ENCODE results near the gene HVCN1. TPM values are rescaled to one million over a fixed set of nuclear protein-coding genes. Genes with fewer than 3 reads are reported as not detected.

Gene HVCN1
- total RNA-seq, 1 donor: 2.9 TPM

- no peaks in the 10 kb centered on the region for H3K79me2 ChIP-seq (ENCODE audit: insufficient read depth, low read length)
- no peak for TF ChIP-seq CTCF (IDR thresholded peaks at IDR 0.05; ENCODE audit: extremely low read depth, low read depth, low read length)
- no peaks in the 10 kb centered on the region for H3K4me1 ChIP-seq (ENCODE audit: insufficient read depth, low read length)
- H3K4me3 ChIP-seq (ENCODE audit: insufficient read depth, low read length): no peak overlapping the region
- no peak overlapping the region for H3K4me2 ChIP-seq (ENCODE audit: insufficient read depth, low read length)
- H3K36me3 ChIP-seq (ENCODE audit: insufficient read depth, low read length): no peaks in the 10 kb centered on the region
- no peak overlapping the region for H2AFZ ChIP-seq (ENCODE audit: low read length)
- peak; percentile 41 for DNase-seq (ENCODE audit: insufficient read length, low spot score, missing footprints)
- no peak overlapping the region for H3K27ac ChIP-seq (ENCODE audit: low read depth, low read length)
- H3K27me3 ChIP-seq (ENCODE audit: insufficient read depth, low read length): no peaks in the 10 kb centered on the region
- H3K9me3 ChIP-seq (ENCODE audit: low read depth, low read length): no peaks in the 10 kb centered on the region
- no peaks in the 10 kb centered on the region for H4K20me1 ChIP-seq (ENCODE audit: insufficient read depth, low read length)
These were observed 13.2 kb upstream of the HVCN1 start for GRCh38 chr12:110702081-110702480.

GRCh38 chr12:110699591-110700445 is 10.9 kb upstream of the HVCN1 start:
- H3K4me1 ChIP-seq (ENCODE audit: insufficient read depth, low read length): no peaks in the 10 kb centered on the region
- H3K9me3 ChIP-seq (ENCODE audit: low read depth, low read length): no peaks in the 10 kb centered on the region
- H4K20me1 ChIP-seq (ENCODE audit: insufficient read depth, low read length): no peaks in the 10 kb centered on the region

GRCh38 chr12:110698171-110698902 is 9.4 kb upstream of the HVCN1 start:
- no peak overlapping the region for H3K27ac ChIP-seq (ENCODE audit: low read depth, low read length)
- peak; percentile 89 for DNase-seq (ENCODE audit: insufficient read length, low spot score, missing footprints)
- peak; percentile 61 for TF ChIP-seq CTCF (IDR thresholded peaks at IDR 0.05; ENCODE audit: extremely low read depth, low read depth, low read length)
- H2AFZ ChIP-seq (ENCODE audit: low read length): peak overlapping the region; percentile 43
- no peaks in the 10 kb centered on the region for H3K36me3 ChIP-seq (ENCODE audit: insufficient read depth, low read length)
- H3K4me3 ChIP-seq (ENCODE audit: insufficient read depth, low read length): peak overlapping the region; percentile 22
- H3K27me3 ChIP-seq (ENCODE audit: insufficient read depth, low read length): no peaks in the 10 kb centered on the region
- no peaks in the 10 kb centered on the region for H4K20me1 ChIP-seq (ENCODE audit: insufficient read depth, low read length)
- H3K4me2 ChIP-seq (ENCODE audit: insufficient read depth, low read length): peak overlapping the region; percentile 37
- H3K9me3 ChIP-seq (ENCODE audit: low read depth, low read length): no peaks in the 10 kb centered on the region
- H3K4me1 ChIP-seq (ENCODE audit: insufficient read depth, low read length): no peaks in the 10 kb centered on the region
- H3K79me2 ChIP-seq (ENCODE audit: insufficient read depth, low read length): no peaks in the 10 kb centered on the region

More at GRCh38 chr12:110699591-110700445, 10.9 kb upstream of the HVCN1 start:
- Histone ChIP-seq H3K79me2 (ENCODE audit: insufficient read depth, low read length) (no peaks in the 10 kb centered on the region), H2AFZ (ENCODE audit: low read length) (no peak overlapping the region), H3K36me3 (ENCODE audit: insufficient read depth, low read length) (no peaks in the 10 kb centered on the region), H3K4me3 (ENCODE audit: insufficient read depth, low read length) (no peak overlapping the region), H3K4me2 (ENCODE audit: insufficient read depth, low read length) (no peak overlapping the region), H3K27me3 (ENCODE audit: insufficient read depth, low read length) (no peaks in the 10 kb centered on the region), H3K27ac (ENCODE audit: low read depth, low read length) (no peak overlapping the region)
- TF ChIP-seq CTCF (IDR thresholded peaks at IDR 0.05; ENCODE audit: extremely low read depth, low read depth, low read length): no peak
- peak; percentile 51 for DNase-seq (ENCODE audit: insufficient read length, low spot score, missing footprints)

GRCh38 chr12:110697236-110697635 is 8.3 kb upstream of the HVCN1 start:
- Histone ChIP-seq H3K36me3 (ENCODE audit: insufficient read depth, low read length) (no peaks in the 10 kb centered on the region), H2AFZ (ENCODE audit: low read length) (no peak overlapping the region), H3K4me3 (ENCODE audit: insufficient read depth, low read length) (no peak overlapping the region), H3K27me3 (ENCODE audit: insufficient read depth, low read length) (no peaks in the 10 kb centered on the region), H3K9me3 (ENCODE audit: low read depth, low read length) (no peaks in the 10 kb centered on the region), H3K27ac (ENCODE audit: low read depth, low read length) (no peak overlapping the region), H4K20me1 (ENCODE audit: insufficient read depth, low read length) (no peaks in the 10 kb centered on the region), H3K79me2 (ENCODE audit: insufficient read depth, low read length) (no peaks in the 10 kb centered on the region), H3K4me2 (ENCODE audit: insufficient read depth, low read length) (no peak overlapping the region), H3K4me1 (ENCODE audit: insufficient read depth, low read length) (no peaks in the 10 kb centered on the region)
- TF ChIP-seq CTCF (IDR thresholded peaks at IDR 0.05; ENCODE audit: extremely low read depth, low read depth, low read length): no peak
- no peak for DNase-seq (ENCODE audit: insufficient read length, low spot score, missing footprints)
